Vagina (tissue), 2 donors: Measurements from ENCODE around the gene TTC22. TPM values are rescaled to one million over a fixed set of nuclear protein-coding genes. Genes with fewer than 3 reads are reported as not detected.

ENCODE experiments used
- DNase-seq, 2 donors: peaks; one replicate each; pipeline ENCODE4 v3.0.0-alpha.2; 2017; ENCODE audit errors: extremely low spot score in 2 of 2
- H3K27ac ChIP-seq: fragments of 200-600 bp; sonication (generic); one replicate; pipeline ENCODE4 v1.5.1; 2019
- H3K27me3 ChIP-seq: fragments of 200-600 bp; sonication (generic); one replicate; pipeline ENCODE4 v1.5.1; 2019
- H3K36me3 ChIP-seq, 2 donors: fragments of 200-600 bp; sonication (generic); one replicate each; pipeline ENCODE4 v1.5.1; 2017 to 2019
- H3K4me1 ChIP-seq: fragments of 200-600 bp; sonication (generic); one replicate; pipeline ENCODE4 v1.5.1; 2019
- H3K4me3 ChIP-seq, 2 donors: fragments of 200-600 bp; sonication (generic); 1 replicate in 1 of 2; 2 replicates in 1 of 2; pipeline ENCODE4 v1.5.1; 2016 to 2019
- H3K9me3 ChIP-seq: fragments of 200-600 bp; sonication (generic); one replicate; pipeline ENCODE4 v1.5.1; 2019
- CTCF ChIP-seq, 3 experiments: fragments of 450-650 bp in 2 of 3; fragments of 200-600 bp in 1 of 3; sonication (generic) in 1 of 3; IDR thresholded peaks; one replicate each; pipeline ENCODE4 v1.5.1; 2017 to 2019; ENCODE audit warnings: antibody characterized with exemption in 3 of 3, mild to moderate bottlenecking in 2 of 3, moderate library complexity in 2 of 3
- POLR2A ChIP-seq, 2 donors: fragments of 450-650 bp; IDR thresholded peaks; one replicate each; pipeline ENCODE4 v1.6.1; 2017; ENCODE audit warnings: antibody characterized with exemption in 2 of 2, mild to moderate bottlenecking in 2 of 2, moderate library complexity in 2 of 2
- POLR2AphosphoS5 ChIP-seq, 2 donors: sonication (generic); formaldehyde crosslinking; IDR thresholded peaks; one replicate each; pipeline ENCODE4 v1.9.0; 2017; ENCODE audit warnings: antibody characterized with exemption in 2 of 2, mild to moderate bottlenecking in 2 of 2, low read depth in 1 of 2; ENCODE audit not compliant: insufficient read depth in 1 of 2
- intact Hi-C: fragments of 100-400 bp; cut with DNase I; formaldehyde crosslinking; loops from one replicate; pipeline ENCODE4 v1.15.1; 2023
- total RNA-seq: library from RNA; depleted of rRNA; stranded (reverse); fragments of >200 nt; gene quantifications from one replicate; pipeline ENCODE4 v1.2.3, GENCODE V29; 2016

TTC22 gene
- total RNA-seq, 1 donor from 2014 or later = 43.5 TPM

DNA sequence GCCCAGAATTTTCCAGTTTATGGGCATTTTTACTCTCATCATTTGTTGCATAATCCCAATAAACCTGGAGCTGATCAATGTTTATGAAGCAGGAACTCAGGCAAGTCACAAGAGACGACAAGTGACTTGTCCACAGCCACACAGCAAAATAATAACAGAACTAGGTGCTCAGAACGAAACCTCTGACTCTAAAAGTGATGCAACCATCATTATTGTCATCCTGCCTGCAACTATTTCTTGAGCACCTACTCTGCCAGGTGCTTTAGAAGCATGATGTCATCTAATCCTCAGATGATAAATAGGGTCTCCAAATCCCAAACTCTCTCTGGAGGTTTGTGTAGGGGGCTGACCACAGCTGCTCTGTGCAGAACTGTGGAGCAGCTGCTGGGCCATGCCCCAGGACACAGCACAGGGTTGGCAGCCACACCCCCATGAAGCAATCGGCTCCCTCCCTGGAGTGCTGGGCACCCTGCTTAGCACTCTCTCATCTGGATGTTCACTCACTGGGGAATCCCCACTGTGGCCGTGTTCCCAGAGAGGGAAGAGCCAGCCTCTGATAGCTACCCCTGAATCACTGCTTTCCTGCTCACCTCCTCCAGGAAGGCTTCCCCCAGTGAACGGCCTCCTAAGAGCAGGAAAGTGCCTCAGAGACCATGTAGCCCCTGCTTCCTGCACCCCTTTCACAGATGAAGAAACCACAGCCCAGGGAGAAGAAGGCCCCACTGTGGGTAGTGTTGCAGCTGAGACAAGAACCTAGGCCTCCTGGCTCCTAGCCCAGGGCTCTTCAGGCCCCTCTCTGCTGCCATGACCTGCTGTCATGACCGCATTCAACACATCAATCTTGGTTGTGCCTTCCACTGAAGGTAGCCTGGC, 2.1 kb downstream of the TTC22 start:
- no peaks in the 10 kb centered on the region for H3K36me3 ChIP-seq
- intact Hi-C loops = no loop called here
- H3K4me1 ChIP-seq = peaks cover 30% of the 10 kb centered on the region
- H3K9me3 ChIP-seq = no peaks in the 10 kb centered on the region
- peak overlapping the region in 1 of 2 donors; percentile 51 for H3K4me3 ChIP-seq
- H3K27ac ChIP-seq = peak overlapping the region; percentile 55
- no peak for TF ChIP-seq CTCF (IDR thresholded peaks at IDR 0.05)
- peak in 1 of 2 donors; percentile 22 for TF ChIP-seq POLR2AphosphoS5 (IDR thresholded peaks at IDR 0.05; ENCODE audit: insufficient read depth in 1 of 2, low read depth in 1 of 2)
- TF ChIP-seq POLR2A (IDR thresholded peaks at IDR 0.05) = no peak
- no peak for DNase-seq
- no peaks in the 10 kb centered on the region for H3K27me3 ChIP-seq

DNA sequence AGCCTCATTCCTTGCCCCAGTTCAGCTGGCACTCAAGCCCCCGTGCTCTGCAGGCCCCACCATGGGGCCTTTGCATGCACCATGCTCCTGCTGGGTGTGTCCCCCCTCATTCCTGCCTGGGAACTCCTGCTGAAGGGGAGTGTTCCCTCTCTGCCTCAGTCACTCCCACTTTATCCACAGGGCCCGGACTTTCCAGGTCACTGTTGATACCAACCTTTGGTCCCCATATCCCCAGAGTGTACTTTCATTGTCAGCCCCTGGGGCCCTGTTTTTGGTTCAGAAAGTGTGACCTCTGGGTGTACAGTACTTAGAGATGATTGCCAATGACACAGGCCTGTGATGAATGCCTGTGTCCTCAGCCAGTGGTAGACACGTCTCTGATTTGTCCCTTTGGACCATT, 2.9 kb downstream of the TTC22 start:
- H3K27ac ChIP-seq = no peak overlapping the region
- H3K4me1 ChIP-seq = peaks cover 33% of the 10 kb centered on the region
- H3K36me3 ChIP-seq = no peaks in the 10 kb centered on the region
- H3K9me3 ChIP-seq = no peaks in the 10 kb centered on the region
- no peaks in the 10 kb centered on the region for H3K27me3 ChIP-seq
- DNase-seq = no peak
- TF ChIP-seq POLR2A (IDR thresholded peaks at IDR 0.05) (no peak), CTCF (IDR thresholded peaks at IDR 0.05) (no peak), POLR2AphosphoS5 (IDR thresholded peaks at IDR 0.05; ENCODE audit: insufficient read depth in 1 of 2, low read depth in 1 of 2) (no peak)
- intact Hi-C loops = no loop called here
- H3K4me3 ChIP-seq = no peak overlapping the region

DNA sequence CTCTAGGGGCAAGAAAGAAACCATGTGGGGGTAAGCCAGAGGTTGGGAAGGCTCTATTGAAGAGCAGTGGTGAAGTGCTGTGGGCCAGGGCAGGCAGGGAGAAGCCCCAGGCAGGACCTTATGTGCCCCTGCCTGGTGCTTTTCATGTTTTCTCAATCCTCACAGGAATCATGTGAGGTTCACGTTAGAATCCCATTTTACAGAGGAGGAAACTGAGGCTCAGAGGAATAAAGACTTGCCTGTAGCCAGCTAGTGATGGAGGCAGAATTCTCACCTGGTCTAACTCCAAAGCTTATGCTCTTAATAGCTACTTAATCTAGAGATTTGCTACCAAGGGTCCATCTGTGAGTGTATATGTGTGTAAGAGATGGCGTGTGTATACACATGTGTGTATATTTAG, 4.2 kb downstream of the TTC22 start:
- no peak for TF ChIP-seq POLR2AphosphoS5 (IDR thresholded peaks at IDR 0.05; ENCODE audit: insufficient read depth in 1 of 2, low read depth in 1 of 2)
- TF ChIP-seq POLR2A (IDR thresholded peaks at IDR 0.05) = no peak
- TF ChIP-seq CTCF (IDR thresholded peaks at IDR 0.05) = no peak
- no peaks in the 10 kb centered on the region for H3K27me3 ChIP-seq
- intact Hi-C loops = no loop called here
- H3K4me3 ChIP-seq = no peak overlapping the region
- H3K36me3 ChIP-seq = no peaks in the 10 kb centered on the region
- H3K9me3 ChIP-seq = no peaks in the 10 kb centered on the region
- H3K4me1 ChIP-seq = peaks cover 42% of the 10 kb centered on the region
- no peak overlapping the region for H3K27ac ChIP-seq
- DNase-seq = no peak

- intact Hi-C loops = no loop called here
- Histone ChIP-seq H3K4me3 (no peak overlapping the region), H3K36me3 (no peaks in the 10 kb centered on the region), H3K27ac (no peak overlapping the region), H3K4me1 (peaks cover 33% of the 10 kb centered on the region), H3K27me3 (no peaks in the 10 kb centered on the region), H3K9me3 (no peaks in the 10 kb centered on the region)
- no peak for DNase-seq
- TF ChIP-seq POLR2A (IDR thresholded peaks at IDR 0.05) (no peak), POLR2AphosphoS5 (IDR thresholded peaks at IDR 0.05; ENCODE audit: insufficient read depth in 1 of 2, low read depth in 1 of 2) (no peak), CTCF (IDR thresholded peaks at IDR 0.05) (no peak)
Observed at GRCh38 chr1:54795841-54796468, 5.2 kb downstream of the TTC22 start.

- Histone ChIP-seq H3K9me3 (no peaks in the 10 kb centered on the region), H3K4me3 (no peak overlapping the region), H3K27me3 (no peaks in the 10 kb centered on the region), H3K36me3 (no peaks in the 10 kb centered on the region), H3K27ac (no peak overlapping the region), H3K4me1 (peaks cover 27% of the 10 kb centered on the region)
- TF ChIP-seq POLR2A (IDR thresholded peaks at IDR 0.05) = no peak
- no peak for DNase-seq
- intact Hi-C loops = no loop called here
Observed at GRCh38 chr1:54795356-54795665, 5.8 kb downstream of the TTC22 start.
